GM19193 (cell line): ENCODE data around the gene HRCT1.

Experiments used
- POLR2A ChIP-seq: IDR thresholded peaks from 4 replicates; pipeline ENCODE4 v1.6.1; 2011; ENCODE audit not compliant: insufficient read depth, insufficient read length; ENCODE audit errors: extremely low read depth

HRCT1 gene

DNA sequence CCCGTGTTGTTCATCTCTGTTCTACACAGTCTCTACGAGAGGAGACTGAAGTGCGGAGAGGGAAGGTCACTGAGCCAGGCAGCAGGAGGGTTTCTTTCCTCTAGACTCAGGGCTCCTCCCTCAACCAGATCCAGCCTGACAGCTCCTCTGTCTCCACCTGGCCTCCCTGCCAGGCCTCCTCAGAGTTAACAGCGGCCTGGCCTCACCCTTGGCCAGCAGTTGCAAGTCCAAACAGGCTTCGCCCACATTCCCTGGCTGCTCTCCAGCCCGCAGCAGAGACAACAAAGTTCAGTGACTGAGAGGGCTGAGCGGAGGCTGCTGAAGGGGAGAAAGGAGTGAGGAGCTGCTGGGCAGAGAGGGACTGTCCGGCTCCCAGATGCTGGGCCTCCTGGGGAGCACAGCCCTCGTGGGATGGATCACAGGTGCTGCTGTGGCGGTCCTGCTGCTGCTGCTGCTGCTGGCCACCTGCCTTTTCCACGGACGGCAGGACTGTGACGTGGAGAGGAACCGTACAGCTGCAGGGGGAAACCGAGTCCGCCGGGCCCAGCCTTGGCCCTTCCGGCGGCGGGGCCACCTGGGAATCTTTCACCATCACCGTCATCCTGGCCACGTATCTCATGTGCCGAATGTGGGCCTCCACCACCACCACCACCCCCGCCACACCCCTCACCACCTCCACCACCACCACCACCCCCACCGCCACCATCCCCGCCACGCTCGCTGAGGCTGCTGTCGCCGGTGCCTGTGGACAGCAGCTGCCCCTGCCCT, at the start of gene HRCT1:
TSS of gene HRCT1 (plus strand) at position 291 of the 768 bp plus-strand sequence. CDS start at position 377, 86 bp downstream.
- TF ChIP-seq POLR2A, result no peak

DNA sequence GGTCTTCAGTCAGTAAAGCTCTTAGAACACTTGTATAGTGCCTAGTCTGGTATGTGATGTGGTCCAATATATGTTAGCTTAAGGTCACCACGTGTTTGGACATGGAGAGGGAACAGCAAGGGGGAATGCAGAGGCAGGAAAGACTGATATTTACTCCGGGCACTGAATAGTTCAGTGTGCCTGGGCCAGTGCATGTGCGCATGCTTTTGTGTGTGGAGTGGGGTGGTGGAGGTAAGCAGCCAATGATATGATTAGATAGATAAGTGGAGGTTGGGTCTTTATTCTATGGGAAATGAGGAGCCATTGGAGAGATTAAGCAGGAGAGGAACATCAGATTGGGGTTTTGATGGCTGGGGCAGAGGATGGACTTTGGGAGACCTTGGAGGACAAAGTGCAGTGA, 49.8 kb upstream of the HRCT1 start:
- no peak for TF ChIP-seq POLR2A

DNA sequence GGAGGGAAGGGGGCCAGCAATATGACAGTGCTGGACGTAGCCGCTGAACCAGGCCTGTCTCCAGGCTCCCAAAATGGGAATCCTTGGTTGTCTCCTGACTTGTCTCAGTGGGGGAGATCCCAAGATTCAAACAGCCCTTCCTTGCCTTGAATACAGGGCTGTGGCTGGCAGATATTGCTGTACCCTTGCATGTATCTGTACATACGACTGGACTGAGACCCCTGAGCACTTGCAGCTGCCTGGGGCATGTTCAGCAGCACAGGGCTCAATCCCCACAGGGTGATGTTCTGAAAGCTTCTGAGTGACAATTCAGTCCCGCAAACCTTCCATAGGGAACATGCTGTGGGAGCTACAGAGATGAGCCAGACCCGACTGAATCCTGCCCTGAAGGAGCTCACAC, 49.1 kb upstream of the HRCT1 start:
- TF ChIP-seq POLR2A, result no peak

DNA sequence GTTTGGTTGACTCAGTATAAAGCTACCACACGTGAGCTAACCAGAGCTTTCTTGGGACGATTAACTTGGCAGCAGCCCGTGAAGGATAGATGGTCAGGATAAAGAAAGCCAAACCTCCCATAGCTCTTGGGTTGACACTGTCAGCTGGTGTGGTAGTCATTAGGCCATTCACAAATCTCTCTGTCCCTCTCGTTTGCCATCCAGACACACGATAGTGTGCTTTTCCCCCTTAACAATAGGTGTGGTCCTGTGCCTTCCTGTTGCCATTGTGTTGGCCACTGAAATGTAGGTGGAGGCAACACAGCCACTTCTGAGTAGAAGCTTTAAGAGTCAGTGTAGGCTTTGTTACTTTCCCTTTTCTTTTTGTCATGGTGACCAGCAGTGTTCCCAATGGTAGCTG, 47.5 kb upstream of the HRCT1 start:
- no peak for TF ChIP-seq POLR2A

GRCh38 chr9:35859310-35859989, 46.6 kb upstream of the HRCT1 start:
- TF ChIP-seq POLR2A, result no peak

DNA sequence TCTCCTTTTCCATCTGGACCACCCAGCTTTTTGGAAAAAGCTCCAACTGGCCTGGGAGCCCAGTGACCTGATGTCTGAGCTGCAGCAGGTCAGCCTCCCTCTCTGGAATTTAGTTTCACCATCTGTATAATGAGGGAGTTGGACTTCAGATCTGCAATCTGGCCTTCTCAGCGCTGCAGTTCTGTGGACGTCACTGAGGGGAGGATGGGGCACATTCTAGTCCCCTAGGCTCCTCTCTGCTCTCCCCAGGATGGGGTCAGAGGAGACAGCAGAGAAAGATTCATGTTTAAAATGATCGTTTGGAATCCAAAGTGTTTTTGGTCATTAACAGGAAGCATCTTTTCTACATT, 46.0 kb upstream of the HRCT1 start:
- no peak for TF ChIP-seq POLR2A

GRCh38 chr9:35861161-35861897, 44.7 kb upstream of the HRCT1 start:
- TF ChIP-seq POLR2A, result no peak

GRCh38 chr9:35862328-35862727, 43.7 kb upstream of the HRCT1 start:
- no peak for TF ChIP-seq POLR2A

DNA sequence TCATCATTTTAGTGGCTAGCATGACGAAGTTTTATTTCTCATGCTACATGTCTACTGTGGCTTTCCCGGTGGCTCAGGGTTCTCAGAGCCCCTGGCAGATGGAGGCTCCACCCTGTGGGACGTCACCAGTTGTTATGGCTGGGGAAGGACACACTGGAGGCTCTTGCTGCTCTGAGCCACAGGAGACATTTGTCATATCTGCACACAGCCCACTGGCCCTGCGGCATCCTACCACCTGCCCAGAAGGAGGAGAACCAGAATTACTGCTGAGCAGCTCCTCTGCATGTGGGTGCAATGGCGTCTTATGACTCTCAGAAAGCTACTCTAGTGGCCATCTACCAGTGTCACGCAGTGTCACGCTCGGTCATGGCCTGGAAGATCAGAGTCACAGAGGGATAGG, 42.4 kb upstream of the HRCT1 start:
- TF ChIP-seq POLR2A, result no peak

DNA sequence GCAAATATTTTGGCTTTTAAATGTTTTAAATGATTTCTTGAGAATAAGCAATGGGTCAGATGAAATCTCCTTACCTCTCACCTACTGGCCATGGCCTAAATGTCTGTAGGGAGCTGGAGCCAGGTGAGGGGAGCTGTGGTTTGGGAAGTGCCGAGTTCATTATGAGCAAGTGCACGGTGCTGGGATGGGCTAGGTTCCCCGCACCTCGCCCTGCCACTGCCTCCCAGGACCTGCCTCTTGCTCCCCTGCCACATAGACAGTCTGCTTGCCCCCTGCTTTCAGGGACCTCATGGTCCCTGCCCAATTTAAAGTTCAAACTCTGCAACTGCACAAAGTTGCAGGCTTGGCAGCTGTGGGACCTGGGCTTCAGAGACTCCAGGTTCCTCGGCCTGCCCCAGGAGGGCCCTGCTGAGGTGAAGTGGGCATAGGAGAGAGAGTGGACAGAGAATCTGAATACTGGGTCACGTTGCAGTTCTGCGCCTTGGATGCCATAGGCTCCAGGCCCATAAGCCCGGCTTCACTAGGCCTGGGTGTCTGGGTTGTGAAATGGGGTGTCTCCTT, 41.2 kb upstream of the HRCT1 start:
- no peak for TF ChIP-seq POLR2A

- TF ChIP-seq POLR2A, result no peak
Measured at GRCh38 chr9:35867538-35867937, 38.5 kb upstream of the HRCT1 start.

GRCh38 chr9:35868933-35869332, 37.1 kb upstream of the HRCT1 start:
- no peak for TF ChIP-seq POLR2A

- no peak for TF ChIP-seq POLR2A
Measured at GRCh38 chr9:35869621-35870216, 36.3 kb upstream of the HRCT1 start.

DNA sequence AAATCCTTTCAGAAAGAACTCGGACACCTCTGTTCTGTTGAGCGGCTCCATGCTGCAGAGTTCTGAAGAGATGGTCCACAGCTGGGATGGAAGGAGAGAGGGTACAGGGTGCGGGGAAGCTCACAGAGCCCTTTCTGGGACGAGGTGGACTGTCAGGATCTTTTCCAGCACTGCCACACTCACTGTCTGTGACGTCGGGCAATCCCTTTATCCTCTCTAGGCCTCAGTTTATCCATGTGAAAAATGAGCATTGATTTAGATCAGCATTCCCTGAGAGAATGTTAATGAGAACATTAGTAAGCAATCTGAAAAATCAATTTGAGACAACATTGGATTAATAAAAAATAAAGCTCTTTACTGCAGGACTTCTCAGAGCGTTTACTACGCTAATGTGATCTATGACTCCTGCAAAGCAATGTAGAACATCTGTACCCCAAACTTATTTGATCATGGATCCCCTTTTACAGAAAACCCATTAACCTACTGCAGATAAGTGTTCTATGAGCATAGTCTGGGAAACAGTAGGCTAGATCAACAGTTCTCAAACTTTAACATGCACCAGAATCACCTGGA, 35.6 kb upstream of the HRCT1 start, which contains the start of gene OR13J1:
TSS of gene OR13J1 (minus strand) at position 51 of the 573 bp plus-strand sequence. CDS start at position 51, 0 bp downstream.
- TF ChIP-seq POLR2A, result no peak
